ENCODE results near the gene NUDT21.

The NUDT21 gene

DNA sequence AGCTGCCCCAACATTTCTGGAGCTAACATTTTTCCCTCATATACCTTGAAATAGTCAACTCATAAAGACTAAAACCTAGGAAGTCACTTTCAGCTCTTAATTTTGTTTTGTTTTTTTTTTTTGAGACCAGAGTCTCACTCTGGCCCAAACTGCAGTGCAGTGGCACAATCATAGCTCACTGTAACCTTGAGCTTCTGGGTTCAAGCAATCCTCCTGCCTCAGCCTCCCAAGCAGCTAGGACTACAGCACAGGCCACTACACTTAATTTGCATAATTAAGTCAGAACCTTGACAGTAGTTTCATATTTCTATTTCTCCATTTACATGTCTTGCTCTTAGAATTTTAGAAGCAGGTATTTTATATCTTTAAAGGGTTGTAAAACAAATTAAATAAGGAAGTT lies 30.5 kb downstream of the NUDT21 start:
- Mint-ChIP-seq H3K27me3 (ENCODE audit: low read depth) (no peaks in the 10 kb centered on the region), H3K9me3 (no peaks in the 10 kb centered on the region), H3K36me3 (ENCODE audit: low read depth) (peaks cover 8% of the 10 kb centered on the region), H3K4me1 (peaks cover 26% of the 10 kb centered on the region), H3K4me3 (no peak overlapping the region), H3K27ac (peak overlapping the region in 1 of 3 experiments; percentile 27)
- TF ChIP-seq, protein P1, sequence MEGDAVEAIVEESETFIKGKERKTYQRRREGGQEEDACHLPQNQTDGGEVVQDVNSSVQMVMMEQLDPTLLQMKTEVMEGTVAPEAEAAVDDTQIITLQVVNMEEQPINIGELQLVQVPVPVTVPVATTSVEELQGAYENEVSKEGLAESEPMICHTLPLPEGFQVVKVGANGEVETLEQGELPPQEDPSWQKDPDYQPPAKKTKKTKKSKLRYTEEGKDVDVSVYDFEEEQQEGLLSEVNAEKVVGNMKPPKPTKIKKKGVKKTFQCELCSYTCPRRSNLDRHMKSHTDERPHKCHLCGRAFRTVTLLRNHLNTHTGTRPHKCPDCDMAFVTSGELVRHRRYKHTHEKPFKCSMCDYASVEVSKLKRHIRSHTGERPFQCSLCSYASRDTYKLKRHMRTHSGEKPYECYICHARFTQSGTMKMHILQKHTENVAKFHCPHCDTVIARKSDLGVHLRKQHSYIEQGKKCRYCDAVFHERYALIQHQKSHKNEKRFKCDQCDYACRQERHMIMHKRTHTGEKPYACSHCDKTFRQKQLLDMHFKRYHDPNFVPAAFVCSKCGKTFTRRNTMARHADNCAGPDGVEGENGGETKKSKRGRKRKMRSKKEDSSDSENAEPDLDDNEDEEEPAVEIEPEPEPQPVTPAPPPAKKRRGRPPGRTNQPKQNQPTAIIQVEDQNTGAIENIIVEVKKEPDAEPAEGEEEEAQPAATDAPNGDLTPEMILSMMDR (IDR thresholded peaks at IDR 0.05; ENCODE audit: unreplicated experiment in 3 of 3): no peak

DNA sequence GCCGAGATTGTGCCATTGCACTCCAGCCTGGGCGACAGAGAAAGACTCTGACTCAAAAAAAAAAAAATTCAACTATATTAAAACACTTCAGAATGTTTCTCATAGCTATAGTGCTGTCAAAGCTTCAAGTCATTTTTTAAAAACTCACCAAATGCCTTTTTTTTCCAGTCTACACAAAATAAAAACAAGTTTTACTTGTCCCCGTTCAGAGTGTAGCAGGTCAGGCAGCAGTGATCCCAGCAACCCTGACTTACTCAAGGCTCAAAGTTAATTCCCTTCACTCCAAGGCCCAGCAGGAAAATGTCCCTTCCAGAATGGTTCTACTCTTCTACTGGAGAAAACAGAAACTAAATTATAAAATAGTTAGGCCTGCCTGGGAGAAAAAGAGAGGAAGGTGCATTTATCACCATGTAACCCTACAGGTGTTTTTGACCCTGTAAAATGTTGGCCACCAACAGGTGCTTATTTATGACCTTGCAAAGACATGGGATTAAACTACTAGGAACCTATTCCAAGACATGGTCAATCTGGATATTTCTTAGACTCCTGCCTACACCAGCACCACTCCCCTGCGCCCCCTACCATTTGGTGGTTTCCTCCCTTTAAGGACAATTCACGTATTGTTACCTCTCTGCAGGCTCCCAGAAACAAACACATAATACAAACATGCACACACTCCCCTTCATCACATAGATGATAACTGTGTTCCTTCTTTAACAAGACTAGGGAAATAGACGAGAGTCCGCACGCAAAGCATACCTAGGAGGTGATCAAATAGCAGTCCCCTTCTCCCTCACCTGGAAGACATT lies 31.2 kb downstream of the NUDT21 start:
- H3K27me3 Mint-ChIP-seq (ENCODE audit: low read depth): no peaks in the 10 kb centered on the region
- H3K27ac Mint-ChIP-seq: peak overlapping the region in 2 of 3 experiments; percentile 27 to 30
- H3K4me1 Mint-ChIP-seq: peaks cover 26% of the 10 kb centered on the region
- TF ChIP-seq, protein P1 (IDR thresholded peaks at IDR 0.05; ENCODE audit: unreplicated experiment in 3 of 3): no peak
- H3K4me3 Mint-ChIP-seq: no peak overlapping the region
- H3K36me3 Mint-ChIP-seq (ENCODE audit: low read depth): peaks cover 8% of the 10 kb centered on the region
- H3K9me3 Mint-ChIP-seq: no peaks in the 10 kb centered on the region

DNA sequence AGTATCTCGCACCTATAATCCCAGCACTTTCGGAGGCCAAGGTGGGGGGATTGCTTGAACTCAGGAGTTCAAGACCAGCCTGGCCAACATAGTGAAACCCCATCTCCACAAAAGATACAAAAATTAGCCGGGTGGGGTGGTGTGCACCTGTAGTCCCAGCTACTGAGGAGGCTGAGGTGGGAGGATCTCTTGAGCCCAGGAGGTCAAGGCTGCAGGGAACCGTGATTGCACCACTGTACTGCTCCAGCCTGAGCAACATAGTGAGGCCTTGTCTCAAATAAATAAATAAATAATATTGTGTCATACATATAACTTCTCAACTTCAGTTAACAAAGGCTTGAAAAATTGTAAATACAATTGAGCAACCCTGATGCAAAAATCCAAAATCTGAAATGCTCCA lies 34.0 kb downstream of the NUDT21 start:
- no peaks in the 10 kb centered on the region for H3K9me3 Mint-ChIP-seq
- TF ChIP-seq, protein P1 (IDR thresholded peaks at IDR 0.05; ENCODE audit: unreplicated experiment in 3 of 3): no peak
- no peaks in the 10 kb centered on the region for H3K27me3 Mint-ChIP-seq (ENCODE audit: low read depth)
- H3K4me1 Mint-ChIP-seq: peaks cover 5% of the 10 kb centered on the region
- no peak overlapping the region for H3K27ac Mint-ChIP-seq
- H3K36me3 Mint-ChIP-seq (ENCODE audit: low read depth): peaks cover 21% of the 10 kb centered on the region
- no peak overlapping the region for H3K4me3 Mint-ChIP-seq

DNA sequence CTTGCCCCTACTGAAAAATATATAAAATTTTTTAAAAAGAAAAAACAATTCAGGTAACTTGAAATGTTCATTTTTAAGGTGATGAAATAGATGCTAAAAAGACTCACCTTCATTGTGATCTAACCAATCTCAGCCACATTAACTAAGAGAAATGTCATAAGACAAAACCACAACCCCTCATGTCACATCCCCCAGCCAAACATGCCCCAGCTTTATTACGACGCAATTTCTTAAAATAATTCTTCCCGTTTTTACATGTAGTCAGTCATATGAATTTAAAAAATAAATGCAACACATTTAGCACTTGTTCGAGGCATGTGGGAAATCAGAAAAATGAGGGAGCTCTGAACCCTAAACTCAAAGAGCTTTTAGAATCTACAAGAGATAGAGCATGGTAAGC lies 35.3 kb downstream of the NUDT21 start:
- Mint-ChIP-seq H3K4me1 (peaks cover 5% of the 10 kb centered on the region), H3K27ac (no peak overlapping the region), H3K36me3 (ENCODE audit: low read depth) (peaks cover 33% of the 10 kb centered on the region), H3K27me3 (ENCODE audit: low read depth) (no peaks in the 10 kb centered on the region), H3K4me3 (no peak overlapping the region), H3K9me3 (no peaks in the 10 kb centered on the region)
- TF ChIP-seq, protein P1 (IDR thresholded peaks at IDR 0.05; ENCODE audit: unreplicated experiment in 3 of 3): no peak

DNA sequence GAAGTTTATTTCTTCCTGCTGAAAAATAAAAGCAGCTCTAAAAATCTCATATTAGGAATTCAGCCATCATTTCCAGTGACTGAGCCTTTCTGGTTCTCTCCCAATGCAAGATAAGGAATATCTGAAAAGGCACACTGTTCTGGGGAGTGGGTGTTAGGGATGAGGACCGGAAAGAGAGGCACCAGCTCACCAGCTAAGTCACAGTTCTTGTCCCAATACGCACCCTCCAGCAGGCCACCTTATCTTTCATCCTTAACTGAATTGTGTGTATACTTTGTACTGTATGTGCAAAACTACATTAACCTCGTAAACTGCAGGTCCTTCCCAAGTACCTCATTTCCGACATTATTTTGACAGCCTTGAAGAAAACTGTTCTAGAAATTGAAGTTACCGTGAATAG lies 36.8 kb downstream of the NUDT21 start:
- Mint-ChIP-seq H3K9me3 (no peaks in the 10 kb centered on the region), H3K27me3 (ENCODE audit: low read depth) (no peaks in the 10 kb centered on the region), H3K4me1 (no peaks in the 10 kb centered on the region), H3K36me3 (ENCODE audit: low read depth) (peaks cover 35% of the 10 kb centered on the region), H3K4me3 (no peak overlapping the region), H3K27ac (no peak overlapping the region)
- TF ChIP-seq, protein P1 (IDR thresholded peaks at IDR 0.05; ENCODE audit: unreplicated experiment in 3 of 3): no peak

DNA sequence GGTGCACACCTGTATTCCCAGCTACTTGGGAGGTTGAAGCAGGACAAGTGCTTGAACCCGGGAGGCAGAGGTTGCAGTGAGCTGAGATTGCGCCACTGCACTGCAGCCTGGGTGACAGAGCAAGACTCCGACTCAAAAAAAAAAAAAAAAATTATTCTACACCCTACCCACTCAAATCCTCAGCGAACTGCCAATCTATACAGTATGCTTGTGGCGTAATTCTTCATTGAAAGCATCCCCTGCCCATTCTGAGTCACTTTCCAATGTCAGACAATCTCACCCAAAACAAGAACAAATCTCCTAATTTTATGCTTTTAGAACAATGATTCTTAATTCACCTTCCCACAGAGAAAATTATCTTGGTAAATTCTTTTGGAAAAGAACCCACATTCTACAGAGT lies 37.8 kb downstream of the NUDT21 start:
- no peaks in the 10 kb centered on the region for H3K27me3 Mint-ChIP-seq (ENCODE audit: low read depth)
- TF ChIP-seq, protein P1 (IDR thresholded peaks at IDR 0.05; ENCODE audit: unreplicated experiment in 3 of 3): no peak
- H3K36me3 Mint-ChIP-seq (ENCODE audit: low read depth): peaks cover 41% of the 10 kb centered on the region
- H3K4me1 Mint-ChIP-seq: no peaks in the 10 kb centered on the region
- no peak overlapping the region for H3K27ac Mint-ChIP-seq
- H3K4me3 Mint-ChIP-seq: no peak overlapping the region
- no peaks in the 10 kb centered on the region for H3K9me3 Mint-ChIP-seq

Data from nephron (organoid).